Fibroblast of villous mesenchyme (primary cell): ENCODE measurements around the gene HOXB8. TPM values are rescaled to one million over a fixed set of nuclear protein-coding genes. Genes with fewer than 3 reads are reported as not detected.

Experiments
- DNase-seq: peaks from one replicate; pipeline ENCODE4 v3.0.0-alpha.2; 2010; ENCODE audit warnings: low read depth
- H3K4me3 ChIP-seq: 2 replicates; pipeline ENCODE4 v1.5.1; 2011; ENCODE audit warnings: low read depth, mild to moderate bottlenecking, low read length
- total RNA-seq: library from RNA; depleted of rRNA; stranded (reverse); fragments of >200 nt; gene quantifications from 2 replicates; pipeline ENCODE4 v1.2.3, GENCODE V29; 2012
- TF ChIP-seq, protein P1 (sequence below): IDR thresholded peaks from 2 replicates; pipeline ENCODE4 v1.5.1; 2012; ENCODE audit warnings: low read depth, mild to moderate bottlenecking, low read length; ENCODE audit not compliant: insufficient read depth

The HOXB8 gene
- total RNA-seq, 1 donor = not detected

DNA sequence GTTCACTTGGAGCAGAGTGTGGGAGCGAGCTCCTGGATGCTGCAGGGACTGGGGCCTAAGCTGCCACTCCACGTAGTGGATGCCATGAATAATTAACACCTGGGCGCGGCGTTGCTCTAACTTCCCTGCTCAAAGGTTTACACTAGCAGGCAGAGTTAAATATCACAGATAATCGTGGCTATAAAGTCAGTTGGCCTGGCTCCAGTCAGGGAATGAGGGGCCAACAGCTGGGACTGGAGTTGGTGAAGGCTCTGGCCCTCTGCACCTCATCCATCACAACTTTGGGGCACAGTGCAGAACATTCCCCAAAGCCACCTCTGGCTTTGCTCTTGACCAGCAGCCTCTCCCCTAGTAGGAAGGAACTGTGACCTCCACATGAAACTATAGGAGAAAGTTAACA lies 47.9 kb downstream of the HOXB8 start:
- no peak for DNase-seq
- TF ChIP-seq, protein P1, sequence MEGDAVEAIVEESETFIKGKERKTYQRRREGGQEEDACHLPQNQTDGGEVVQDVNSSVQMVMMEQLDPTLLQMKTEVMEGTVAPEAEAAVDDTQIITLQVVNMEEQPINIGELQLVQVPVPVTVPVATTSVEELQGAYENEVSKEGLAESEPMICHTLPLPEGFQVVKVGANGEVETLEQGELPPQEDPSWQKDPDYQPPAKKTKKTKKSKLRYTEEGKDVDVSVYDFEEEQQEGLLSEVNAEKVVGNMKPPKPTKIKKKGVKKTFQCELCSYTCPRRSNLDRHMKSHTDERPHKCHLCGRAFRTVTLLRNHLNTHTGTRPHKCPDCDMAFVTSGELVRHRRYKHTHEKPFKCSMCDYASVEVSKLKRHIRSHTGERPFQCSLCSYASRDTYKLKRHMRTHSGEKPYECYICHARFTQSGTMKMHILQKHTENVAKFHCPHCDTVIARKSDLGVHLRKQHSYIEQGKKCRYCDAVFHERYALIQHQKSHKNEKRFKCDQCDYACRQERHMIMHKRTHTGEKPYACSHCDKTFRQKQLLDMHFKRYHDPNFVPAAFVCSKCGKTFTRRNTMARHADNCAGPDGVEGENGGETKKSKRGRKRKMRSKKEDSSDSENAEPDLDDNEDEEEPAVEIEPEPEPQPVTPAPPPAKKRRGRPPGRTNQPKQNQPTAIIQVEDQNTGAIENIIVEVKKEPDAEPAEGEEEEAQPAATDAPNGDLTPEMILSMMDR = no peak
- H3K4me3 ChIP-seq = no peak overlapping the region

DNA sequence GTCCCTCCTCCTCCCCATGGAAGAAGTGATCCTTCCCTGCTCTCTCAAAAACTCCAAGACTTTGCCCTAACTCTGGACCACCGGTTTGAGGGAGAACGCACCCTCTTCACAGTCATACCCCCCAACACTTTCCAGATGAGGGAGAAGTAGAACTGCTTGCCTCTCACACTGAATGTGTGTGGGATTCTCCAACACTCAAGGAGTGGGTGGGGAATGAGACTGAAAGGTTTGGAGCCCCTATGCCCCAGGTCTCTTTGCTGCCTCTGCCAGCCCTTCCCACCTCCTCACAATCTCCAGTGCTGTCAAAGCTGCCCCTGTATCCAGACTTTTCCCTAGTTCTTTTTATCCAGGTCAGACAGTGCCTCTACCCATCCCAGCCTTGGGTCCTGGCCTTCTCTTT lies 48.4 kb downstream of the HOXB8 start:
- TF ChIP-seq, protein P1 = no peak
- no peak overlapping the region for H3K4me3 ChIP-seq
- no peak for DNase-seq

DNA sequence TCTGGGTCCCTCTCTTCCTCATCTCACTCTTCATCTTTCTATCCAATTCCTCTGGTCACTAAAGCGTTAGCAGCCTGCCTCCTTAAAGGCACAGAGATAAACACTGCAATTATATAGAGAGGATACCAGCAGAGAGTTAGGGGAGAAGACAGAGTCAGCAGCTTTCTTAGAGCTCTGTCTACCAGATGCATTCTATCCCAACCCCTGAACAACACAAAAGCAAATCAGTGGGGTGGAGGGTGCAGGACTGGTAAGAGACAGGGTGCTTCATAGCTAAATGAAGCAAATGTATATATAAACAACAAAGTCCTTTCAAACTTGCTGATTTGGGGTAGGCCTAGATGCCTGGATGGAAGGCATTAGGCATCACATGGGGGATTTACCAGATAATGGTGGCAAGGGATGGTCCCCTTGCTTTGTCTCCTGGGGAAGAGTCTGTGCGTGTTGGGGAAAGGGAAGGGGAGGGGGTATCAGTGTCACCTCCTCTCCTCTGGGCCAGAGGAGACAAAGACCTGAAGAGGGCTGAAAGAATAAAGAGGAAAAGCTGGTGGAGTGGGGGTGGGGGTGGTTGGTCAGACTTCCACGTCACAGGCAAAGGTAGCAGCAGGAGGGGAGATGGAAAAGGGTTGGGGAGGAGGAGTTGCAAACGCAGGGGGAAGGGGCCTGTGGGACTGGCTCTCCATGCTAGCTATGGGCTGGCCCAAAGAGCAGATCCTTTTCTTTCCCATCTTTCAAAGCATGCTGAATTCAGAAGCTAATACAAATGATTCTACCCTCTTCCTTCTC lies 49.0 kb downstream of the HOXB8 start:
- H3K4me3 ChIP-seq = no peak overlapping the region

DNA sequence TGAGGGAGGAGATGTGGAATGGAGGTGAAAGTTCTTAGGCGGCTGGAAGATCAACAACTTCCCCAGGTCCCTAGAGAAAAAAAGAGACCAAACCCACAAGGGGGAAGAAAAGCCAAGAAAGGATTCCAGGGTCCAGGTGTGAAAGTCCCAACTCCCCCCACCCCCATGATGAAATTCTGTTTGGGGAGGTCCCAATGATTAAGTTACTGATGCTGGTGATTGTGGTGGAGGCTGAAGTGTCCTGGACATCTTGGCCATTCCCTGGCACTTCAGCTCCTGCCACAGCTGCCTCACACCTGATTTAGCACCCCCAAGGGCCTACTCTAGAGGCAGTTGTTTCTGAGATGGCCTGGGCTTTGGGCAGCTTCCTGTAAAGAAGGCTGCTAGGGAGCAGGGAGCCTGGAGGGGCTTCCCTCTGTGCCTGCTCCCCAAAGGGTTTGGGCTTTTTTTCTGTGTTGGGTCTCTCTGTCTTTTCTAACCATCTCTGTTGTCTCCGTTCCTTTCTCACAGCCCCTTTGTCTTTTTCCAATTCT lies 50.0 kb downstream of the HOXB8 start:
- no peak overlapping the region for H3K4me3 ChIP-seq
- DNase-seq = no peak
- TF ChIP-seq, protein P1 = no peak

More for the DNA sequence above, 49.0 kb downstream of the HOXB8 start:
- TF ChIP-seq, protein P1 = no peak
- no peak for DNase-seq

DNA sequence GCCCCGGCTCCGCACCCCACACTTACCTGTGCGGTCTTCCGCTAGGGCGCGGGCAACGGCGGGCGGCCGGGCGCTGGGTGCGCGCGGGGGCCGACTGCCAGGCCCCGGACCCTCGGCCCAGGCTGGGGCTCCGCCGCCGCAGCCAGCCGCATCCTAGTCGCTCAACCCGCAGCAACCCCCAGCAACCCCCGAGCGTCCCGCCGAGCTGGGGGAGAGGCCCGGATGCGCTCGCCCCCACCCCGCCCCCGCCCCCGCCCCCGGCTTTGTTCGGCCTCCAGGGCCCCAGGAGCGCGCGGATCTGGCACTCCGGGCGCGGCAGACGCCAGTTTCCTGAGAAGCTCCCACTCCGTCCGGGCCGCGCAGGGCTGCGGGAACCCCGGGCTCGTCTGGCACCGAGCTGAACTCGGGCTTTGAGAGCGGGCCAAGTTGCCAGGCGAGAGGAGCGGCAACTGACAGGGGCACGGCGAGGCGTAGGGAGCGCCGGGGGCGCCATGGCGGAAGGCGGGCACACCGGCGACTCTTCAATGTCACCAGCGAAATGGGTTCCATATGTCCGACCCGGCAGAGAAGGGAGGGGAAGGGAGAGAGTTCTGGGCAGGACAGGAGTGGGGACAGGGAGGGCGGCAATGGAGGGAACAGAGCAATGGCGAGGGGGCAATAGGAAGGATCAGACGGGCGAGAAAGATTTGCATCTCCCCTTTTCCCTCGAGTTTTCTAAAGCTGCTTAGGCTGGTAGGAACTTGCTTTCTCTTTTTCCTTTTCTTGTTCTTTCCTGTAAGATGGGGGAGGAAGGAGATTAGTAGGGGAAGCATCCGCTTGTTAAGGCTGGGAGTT lies 50.7 kb downstream of the HOXB8 start:
- DNase-seq = no peak

DNA sequence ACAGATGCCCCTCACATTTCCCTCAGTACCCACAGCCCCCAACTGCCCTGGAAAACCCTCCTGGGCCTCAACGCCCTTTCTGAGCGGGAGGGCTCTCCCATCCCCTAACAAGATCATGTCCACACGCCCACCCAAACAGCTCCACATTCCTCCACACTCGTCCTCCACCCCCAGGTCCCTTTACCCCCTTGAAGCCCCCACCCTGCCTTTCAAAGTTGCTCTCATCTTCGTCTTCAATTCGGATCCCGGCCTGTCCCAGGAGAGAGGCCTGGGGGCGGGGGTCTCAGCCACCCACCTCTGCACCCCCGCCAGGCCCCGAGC lies 51.3 kb downstream of the HOXB8 start:
- DNase-seq = no peak
- H3K4me3 ChIP-seq = no peak overlapping the region
- TF ChIP-seq, protein P1 = no peak

More for the DNA sequence above, 50.7 kb downstream of the HOXB8 start:
- peak overlapping the region; percentile 40 for H3K4me3 ChIP-seq
- TF ChIP-seq, protein P1 = no peak
